SKM-1 treated with dmso at 0.1 percent for 144 hours (cell line): ENCODE data around the gene DOCK8.
"Not testable (repeated sequence)": the region's sequence is repeated elsewhere in the genome, so short reads cannot be mapped to it uniquely, and the experiment has no call there.

Experiments used
- DNase-seq: peaks from one replicate; lab custom pipeline; 2025; ENCODE audit not compliant: unreplicated experiment; lab: John Stamatoyannopoulos, UW

DOCK8 gene

GRCh38 chr9:224582-225520, 10.2 kb downstream of the DOCK8 start:
- no peak for DNase-seq

- DNase-seq = peak; percentile 88
These were observed 13.2 kb downstream of the DOCK8 start for GRCh38 chr9:227860-228259.

GRCh38 chr9:228929-229695, 14.4 kb downstream of the DOCK8 start:
- DNase-seq = no peak

GRCh38 chr9:231625-232024, 17.0 kb downstream of the DOCK8 start:
- not testable (repeated sequence) for DNase-seq

GRCh38 chr9:233708-234107, 19.0 kb downstream of the DOCK8 start:
- DNase-seq = not testable (repeated sequence)

- DNase-seq = no peak
These were observed 22.6 kb downstream of the DOCK8 start for GRCh38 chr9:237141-237857.

GRCh38 chr9:237858-238345, 23.2 kb downstream of the DOCK8 start:
- no peak for DNase-seq

GRCh38 chr9:242461-243080, 27.9 kb downstream of the DOCK8 start:
- DNase-seq = no peak

- DNase-seq = no peak
These were observed 33.8 kb downstream of the DOCK8 start for GRCh38 chr9:248278-248961.

GRCh38 chr9:249025-249424, 34.4 kb downstream of the DOCK8 start:
- DNase-seq = no peak

GRCh38 chr9:250039-250438, 35.4 kb downstream of the DOCK8 start:
- no peak for DNase-seq

GRCh38 chr9:250625-251024, 36.0 kb downstream of the DOCK8 start:
- no peak for DNase-seq

GRCh38 chr9:251398-251797, 36.7 kb downstream of the DOCK8 start:
- DNase-seq = no peak

GRCh38 chr9:253539-253938, 38.9 kb downstream of the DOCK8 start:
- DNase-seq = no peak

- no peak for DNase-seq
These were observed 39.9 kb downstream of the DOCK8 start for GRCh38 chr9:254516-254915.

GRCh38 chr9:257957-258356, 43.3 kb downstream of the DOCK8 start:
- peak; percentile 94 for DNase-seq

GRCh38 chr9:259405-260404, 45.0 kb downstream of the DOCK8 start:
- no peak for DNase-seq

- DNase-seq = no peak
These were observed 49.6 kb downstream of the DOCK8 start for GRCh38 chr9:264231-264630.
